Measurements from ENCODE around the gene ZNF682.
"Not testable (repeated sequence)": the region's sequence is repeated elsewhere in the genome, so short reads cannot be mapped to it uniquely, and the experiment has no call there.

The ZNF682 gene

DNA sequence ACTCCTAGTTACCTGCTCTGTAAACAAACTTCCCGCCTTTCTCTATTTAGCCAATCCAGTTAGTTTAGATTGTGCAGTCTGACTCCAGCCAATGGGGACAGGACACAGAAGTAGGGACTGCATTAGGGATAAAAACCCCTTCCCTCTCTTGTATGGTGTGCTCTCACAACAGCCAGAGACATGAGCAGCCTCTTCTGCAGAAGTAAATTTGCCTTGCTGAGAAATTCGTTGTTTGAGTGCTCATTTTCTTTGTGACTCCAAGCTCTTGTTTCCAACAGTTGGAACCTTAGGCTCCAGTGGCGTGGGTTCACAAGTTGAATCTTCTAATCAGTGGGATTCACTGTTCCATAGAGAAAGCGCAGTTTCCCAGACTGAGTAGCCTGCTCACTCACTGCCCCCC, 72.4 kb downstream of the ZNF682 start:
- peak; percentile 5 for DNase-seq

DNA sequence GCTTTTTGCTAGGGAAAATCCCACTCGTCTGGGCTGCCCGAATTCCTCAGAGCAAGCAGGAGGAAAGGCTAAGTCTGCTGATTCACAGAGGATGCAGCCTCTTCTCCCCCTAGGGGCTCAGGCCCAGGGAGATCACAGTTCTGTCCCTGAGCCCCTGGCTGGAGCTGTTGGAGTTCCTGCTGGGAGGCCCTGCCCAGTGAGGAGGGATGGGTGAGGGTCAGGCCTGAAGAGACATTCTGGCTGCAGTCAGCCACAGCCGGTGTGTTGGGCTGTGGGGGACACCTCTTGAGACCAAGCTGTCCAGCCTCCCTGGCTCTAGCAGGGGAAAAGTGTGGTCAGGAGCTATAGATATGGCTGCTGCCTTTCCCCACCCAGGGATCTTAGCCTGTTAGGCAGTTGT, 73.2 kb downstream of the ZNF682 start:
- not testable (repeated sequence) for DNase-seq

DNA sequence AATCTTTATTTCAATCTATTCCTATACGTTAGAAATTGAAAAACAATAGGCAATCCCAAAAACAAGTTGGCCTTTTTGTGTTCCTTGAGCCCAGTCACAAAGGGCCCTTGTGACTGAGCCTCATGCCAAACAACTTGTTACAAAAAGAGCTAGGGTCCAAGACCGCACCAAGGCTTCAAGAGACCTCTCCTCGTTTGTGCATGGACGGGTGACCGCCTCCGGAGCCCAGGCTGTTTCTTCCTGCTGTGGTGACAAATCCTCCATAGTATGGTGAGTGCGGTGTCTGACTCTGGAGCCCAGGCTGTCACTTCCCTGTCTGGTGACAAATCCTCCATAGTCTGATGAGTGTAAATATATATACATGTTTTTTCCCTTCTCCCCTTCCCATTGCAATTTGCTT, 74.9 kb downstream of the ZNF682 start:
- no peak for DNase-seq

- peak; percentile 73 for DNase-seq
Observed at GRCh38 chr19:19959151-19959799, 80.0 kb downstream of the ZNF682 start.

DNA sequence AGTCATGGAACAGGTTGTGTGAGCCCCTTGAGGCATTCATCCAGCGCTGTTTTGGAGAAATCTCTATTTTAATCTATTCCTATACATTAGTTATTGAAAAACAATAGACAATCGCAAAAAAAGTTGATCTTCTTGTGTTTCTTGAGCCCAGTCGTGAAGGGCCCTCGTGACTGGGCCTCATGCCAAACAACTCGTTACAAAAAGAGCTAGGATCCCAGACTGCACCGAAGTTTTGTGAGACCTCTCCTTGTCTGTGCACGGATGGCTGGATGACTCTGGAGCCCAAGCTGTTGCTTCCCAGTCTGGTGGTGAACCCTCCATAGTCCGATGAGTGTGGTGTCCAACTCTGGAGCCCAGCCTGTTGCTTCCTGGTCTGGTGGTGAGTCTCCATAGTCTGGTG, 81.5 kb downstream of the ZNF682 start:
- not testable (repeated sequence) for DNase-seq

DNA sequence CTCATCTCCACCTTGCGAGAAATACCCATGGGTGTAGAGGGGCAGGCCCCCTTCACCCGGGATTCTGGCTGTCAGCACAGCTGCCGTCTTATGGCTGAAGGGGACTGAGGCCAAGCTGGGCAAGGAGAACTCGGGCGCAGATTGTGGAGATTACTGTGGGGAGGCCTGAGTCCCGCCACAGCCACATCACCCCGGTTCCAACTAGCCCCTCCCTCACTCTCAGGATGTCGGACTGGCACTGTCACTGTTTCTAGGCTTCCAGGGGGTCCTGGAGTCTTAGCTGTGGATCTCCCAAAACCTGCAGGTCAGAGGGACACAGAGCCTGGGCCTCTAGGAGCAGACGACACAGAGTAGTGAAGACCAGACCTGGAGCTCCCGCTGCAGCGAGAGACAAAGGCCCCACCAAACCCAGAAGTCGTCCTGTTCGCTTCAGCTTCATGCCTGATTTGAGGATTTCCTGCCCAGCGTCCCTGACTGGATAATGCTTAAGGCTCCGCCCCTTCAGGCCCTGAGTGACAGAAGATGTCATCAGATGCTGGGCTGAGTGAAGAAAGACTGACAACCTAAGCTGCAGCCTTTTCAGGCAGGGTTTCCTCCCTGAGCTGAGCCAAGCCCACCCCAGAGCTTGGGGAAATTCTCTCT, 82.8 kb downstream of the ZNF682 start:
- DNase-seq: no peak

DNA sequence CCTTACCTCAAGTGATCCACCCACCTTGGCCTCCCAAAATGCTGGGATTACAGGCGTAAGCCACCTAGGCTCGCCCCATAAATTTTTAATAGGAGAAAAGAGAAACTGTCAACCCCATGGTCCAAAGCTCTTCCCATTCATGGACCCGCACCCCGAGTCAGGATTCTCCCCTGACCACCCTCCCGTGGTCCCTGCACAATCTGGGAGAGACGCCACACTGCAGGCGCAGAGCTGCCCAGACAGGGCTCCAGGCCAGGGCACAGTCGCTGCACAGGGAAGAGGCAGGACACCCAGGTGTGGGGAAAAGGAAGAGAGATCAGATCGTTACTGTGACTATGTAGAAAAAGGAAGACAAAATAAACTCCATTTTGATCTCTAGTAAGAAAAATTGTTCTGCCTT, 84.1 kb downstream of the ZNF682 start:
- DNase-seq: no peak
